Panc1 (cell line): ENCODE measurements around the gene KCNMB2.

ENCODE experiments used
- CTCF ChIP-seq: fragments of 450-650 bp; IDR thresholded peaks from 2 replicates; pipeline ENCODE4 v1.5.1; 2017; ENCODE audit warnings: mild to moderate bottlenecking
- POLR2AphosphoS5 ChIP-seq: IDR thresholded peaks from 2 replicates; pipeline ENCODE4 v1.6.1; 2012; ENCODE audit warnings: mild to moderate bottlenecking, low read depth, low read length, moderate library complexity
- REST ChIP-seq, 2 experiments: IDR thresholded peaks; 2 replicates each; pipeline ENCODE4 v1.6.1; 2011 to 2012; ENCODE audit warnings: low read depth in 2 of 2, control low read depth in 1 of 2, low read length in 1 of 2, mild to moderate bottlenecking in 1 of 2, moderate library complexity in 1 of 2; ENCODE audit not compliant: insufficient read depth in 1 of 2
- SIN3A ChIP-seq: IDR thresholded peaks from 2 replicates; pipeline ENCODE4 v1.6.1; 2012; ENCODE audit warnings: low read depth, mild to moderate bottlenecking, low read length, moderate library complexity, borderline replicate concordance; ENCODE audit not compliant: insufficient read depth
- TCF7L2 ChIP-seq: IDR thresholded peaks from 2 replicates; pipeline ENCODE4 v1.6.1; 2011; ENCODE audit warnings: mild to moderate bottlenecking, low read depth, low read length, inconsistent platforms

- TF ChIP-seq CTCF (no peak), SIN3A (no peak), POLR2AphosphoS5 (no peak), TCF7L2 (no peak), REST (IDR thresholded peaks at IDR 0.05; ENCODE audit: insufficient read depth in 1 of 2, low read depth in 2 of 2, low read length in 1 of 2) (no peak)
Observed at GRCh38 chr3:178868681-178869080, 332.4 kb downstream of the KCNMB2 start.
